Umbilical cord (tissue), 2 donors: ENCODE measurements around the gene CD47. TPM values are rescaled to one million over a fixed set of nuclear protein-coding genes. Genes with fewer than 3 reads are reported as not detected.

ENCODE experiments used
- DNase-seq: peaks from one replicate; pipeline ENCODE4 v3.0.0-alpha.2; 2015; ENCODE audit warnings: low spot score
- total RNA-seq: library from RNA; depleted of rRNA; stranded (reverse); fragments of >200 nt; gene quantifications from one replicate; pipeline ENCODE4 v1.2.3, GENCODE V29; 2014; ENCODE audit warnings: low replicate concordance; ENCODE audit not compliant: insufficient read depth

The CD47 gene
- total RNA-seq, 1 donor from 2014 or later = 50.6 TPM

- no peak for DNase-seq
Measured at GRCh38 chr3:108053067-108053466, 37.8 kb downstream of the CD47 start.

- DNase-seq = no peak
Measured at GRCh38 chr3:108051005-108051404, 39.8 kb downstream of the CD47 start.

GRCh38 chr3:108047987-108048386 lies 42.8 kb downstream of the CD47 start:
- DNase-seq = no peak

GRCh38 chr3:108046247-108046646 lies 44.6 kb downstream of the CD47 start:
- no peak for DNase-seq

- DNase-seq = no peak
Measured at GRCh38 chr3:108044699-108045098, 46.1 kb downstream of the CD47 start.

- DNase-seq = no peak
Measured at GRCh38 chr3:108042300-108042699, 48.5 kb downstream of the CD47 start.

- no peak for DNase-seq
Measured at GRCh38 chr3:108041253-108041652, 49.6 kb downstream of the CD47 start.

- no peak for DNase-seq
Measured at GRCh38 chr3:108037770-108038169, 53.1 kb downstream of the CD47 start.

GRCh38 chr3:108036984-108037741 lies 53.7 kb downstream of the CD47 start:
- DNase-seq = no peak

GRCh38 chr3:108036401-108036800 lies 54.4 kb downstream of the CD47 start:
- no peak for DNase-seq

- no peak for DNase-seq
Measured at GRCh38 chr3:108035751-108036150, 55.1 kb downstream of the CD47 start.

- no peak for DNase-seq
Measured at GRCh38 chr3:108031895-108032294, 58.9 kb downstream of the CD47 start.

- DNase-seq = no peak
Measured at GRCh38 chr3:108030960-108031359, 59.9 kb downstream of the CD47 start.

GRCh38 chr3:108029466-108029865 lies 61.4 kb downstream of the CD47 start:
- DNase-seq = no peak

- no peak for DNase-seq
Measured at GRCh38 chr3:108028896-108029295, 61.9 kb downstream of the CD47 start.

GRCh38 chr3:108025177-108025576 lies 65.7 kb downstream of the CD47 start:
- DNase-seq = no peak

GRCh38 chr3:108024146-108024850 lies 66.5 kb downstream of the CD47 start:
- DNase-seq = no peak

- DNase-seq = no peak
Measured at GRCh38 chr3:108022256-108023150, 68.3 kb downstream of the CD47 start.

GRCh38 chr3:108021533-108021932 lies 69.3 kb downstream of the CD47 start:
- no peak for DNase-seq

- no peak for DNase-seq
Measured at GRCh38 chr3:108021131-108021530, 69.7 kb downstream of the CD47 start.

- DNase-seq = no peak
Measured at GRCh38 chr3:108018552-108018951, 72.3 kb downstream of the CD47 start.

GRCh38 chr3:108017587-108017986 lies 73.2 kb downstream of the CD47 start:
- no peak for DNase-seq
